Heart left ventricle (tissue), 13 donors: Measurements from ENCODE around the gene ZDHHC14.

Source experiments
- CTCF ChIP-seq, 12 donors: fragments of 200-600 bp; sonication (generic) in 4 of 12; IDR thresholded peaks; one replicate each; pipeline versions ENCODE4 v1.5.0 to v1.8.0; 2018 to 2022; ENCODE audit warnings: antibody characterized with exemption in 12 of 12, mild to moderate bottlenecking in 5 of 12
- POLR2A ChIP-seq, 2 donors: fragments of 450-650 bp; IDR thresholded peaks; one replicate each; pipeline ENCODE4 v1.6.1; 2017; ENCODE audit warnings: antibody characterized with exemption in 2 of 2, mild to moderate bottlenecking in 2 of 2, moderate library complexity in 2 of 2
- donor health status: ischemic (EF 13 %, LVEDD 7.1; RV severe dilation, severe dysfunction).
- donor health status: DM: no; HTN: yes; CAD: no.
- donor health status: DM: no; HTN: no; CAD: no.
- donor health status: ischemic (EF 25% LVEDD 6.9; RV normal size, moderate dysfunction).
- donor health status: ischemic (EF 25% LVEDD 5.7; RV mildly dilated, moderate dysfunction).
- donor health status: ischemic (EF 35%, LVEDD 5.7; RV mildly dilated, moderate dysfunction).
- donor health status: nonischemic (EF 11% LVEDD 7.7; RV severe dilation, severe dysfunction).
- donor health status: DM: yes; HTN: yes; CAD: no.
- donor health status: PGD.
- donor health status: ischemic (EF 29% LVEDD 5.4; RV normal size, mild dysfunction).
- donor health status: nonischemic (EF 23%, LVEDD 6.1; RV moderate dilation, normal function).

- TF ChIP-seq POLR2A (IDR thresholded peaks at IDR 0.05) (no peak), CTCF (IDR thresholded peaks at IDR 0.05) (no peak)
These were observed 122.2 kb downstream of the ZDHHC14 start for GRCh38 chr6:157503018-157503747.
